Measurements from ENCODE around the gene AGBL1.

DNA sequence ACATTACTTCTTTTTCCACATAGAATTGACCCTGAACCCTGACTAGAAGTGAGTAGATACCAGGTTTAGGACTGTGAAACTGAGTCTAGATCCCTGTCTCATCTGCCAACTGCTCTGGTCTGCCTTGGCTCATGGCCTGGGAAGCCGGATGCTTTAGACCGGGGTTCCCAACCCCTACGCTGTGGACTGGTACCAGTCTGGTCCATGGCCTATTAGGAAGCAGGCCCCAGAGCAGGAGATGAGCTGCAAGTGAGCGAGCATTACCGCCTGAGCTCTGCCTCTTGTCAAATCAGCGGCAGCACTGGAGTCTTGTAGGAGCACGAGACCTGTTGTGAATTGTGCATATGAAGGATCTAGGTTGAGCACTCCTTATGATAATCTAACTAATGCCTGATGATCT lies 734.2 kb downstream of the AGBL1 start:
- TF ChIP-seq, protein P1, sequence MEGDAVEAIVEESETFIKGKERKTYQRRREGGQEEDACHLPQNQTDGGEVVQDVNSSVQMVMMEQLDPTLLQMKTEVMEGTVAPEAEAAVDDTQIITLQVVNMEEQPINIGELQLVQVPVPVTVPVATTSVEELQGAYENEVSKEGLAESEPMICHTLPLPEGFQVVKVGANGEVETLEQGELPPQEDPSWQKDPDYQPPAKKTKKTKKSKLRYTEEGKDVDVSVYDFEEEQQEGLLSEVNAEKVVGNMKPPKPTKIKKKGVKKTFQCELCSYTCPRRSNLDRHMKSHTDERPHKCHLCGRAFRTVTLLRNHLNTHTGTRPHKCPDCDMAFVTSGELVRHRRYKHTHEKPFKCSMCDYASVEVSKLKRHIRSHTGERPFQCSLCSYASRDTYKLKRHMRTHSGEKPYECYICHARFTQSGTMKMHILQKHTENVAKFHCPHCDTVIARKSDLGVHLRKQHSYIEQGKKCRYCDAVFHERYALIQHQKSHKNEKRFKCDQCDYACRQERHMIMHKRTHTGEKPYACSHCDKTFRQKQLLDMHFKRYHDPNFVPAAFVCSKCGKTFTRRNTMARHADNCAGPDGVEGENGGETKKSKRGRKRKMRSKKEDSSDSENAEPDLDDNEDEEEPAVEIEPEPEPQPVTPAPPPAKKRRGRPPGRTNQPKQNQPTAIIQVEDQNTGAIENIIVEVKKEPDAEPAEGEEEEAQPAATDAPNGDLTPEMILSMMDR (optimal IDR thresholded peaks at IDR 0.05 in 1 of 3, IDR thresholded peaks at IDR 0.05 in 1 of 3, conservative IDR thresholded peaks at IDR 0.05 in 1 of 3; ENCODE audit: extremely low read depth in 1 of 3, insufficient read depth in 2 of 3, low read length in 3 of 3) = no peak
- no peak for TF ChIP-seq EZH2 (IDR thresholded peaks at IDR 0.05; ENCODE audit: low read length)
